H9 (cell line): Measurements from ENCODE around the gene SYNGR4. TPM values are rescaled to one million over a fixed set of nuclear protein-coding genes. Genes with fewer than 3 reads are reported as not detected.

Experiments
- DNase-seq: peaks from one replicate; pipeline ENCODE4 v3.0.0-alpha.2; 2017
- H2AFZ ChIP-seq: one replicate; pipeline ENCODE4 v1.6.1; 2013; ENCODE audit warnings: mild to moderate bottlenecking, low read length, control low read depth, moderate library complexity
- H2AK5ac ChIP-seq: 2 replicates; pipeline ENCODE4 v1.6.1; 2013; ENCODE audit warnings: low read length, control low read depth, mixed read lengths; ENCODE audit not compliant: insufficient read length
- H2BK120ac ChIP-seq: one replicate; pipeline ENCODE4 v1.6.1; 2013; ENCODE audit warnings: low read depth, mild to moderate bottlenecking, low read length, control low read depth, inconsistent platforms; ENCODE audit not compliant: poor library complexity, severe bottlenecking
- H2BK12ac ChIP-seq: 2 replicates; pipeline ENCODE4 v1.6.1; 2013; ENCODE audit warnings: low read length, control low read depth, mixed read lengths, low read depth; ENCODE audit not compliant: insufficient read length
- H2BK15ac ChIP-seq: 2 replicates; pipeline ENCODE4 v1.6.1; 2013; ENCODE audit warnings: low read depth, low read length, control low read depth
- H2BK20ac ChIP-seq: one replicate; pipeline ENCODE4 v1.6.1; 2013; ENCODE audit warnings: low read depth, mild to moderate bottlenecking, low read length, control low read depth, inconsistent platforms; ENCODE audit not compliant: poor library complexity, severe bottlenecking
- H2BK5ac ChIP-seq: 2 replicates; pipeline ENCODE4 v1.6.1; 2013; ENCODE audit warnings: low read length, control low read depth, mixed read lengths; ENCODE audit not compliant: insufficient read length
- H3K14ac ChIP-seq: 2 replicates; pipeline ENCODE4 v1.6.1; 2013; ENCODE audit warnings: low read length, control low read depth; ENCODE audit not compliant: insufficient read depth
- H3K18ac ChIP-seq: 2 replicates; pipeline ENCODE4 v1.6.1; 2013; ENCODE audit warnings: low read depth, mild to moderate bottlenecking, mixed read lengths, low read length, control low read depth; ENCODE audit not compliant: insufficient read length
- H3K23ac ChIP-seq: 2 replicates; pipeline ENCODE4 v1.6.1; 2013; ENCODE audit warnings: low read length, control low read depth, mixed read lengths, low read depth; ENCODE audit not compliant: insufficient read length
- H3K23me2 ChIP-seq: 2 replicates; pipeline ENCODE4 v1.6.1; 2013; ENCODE audit warnings: low read depth, mild to moderate bottlenecking, mixed read lengths, low read length, control low read depth; ENCODE audit not compliant: insufficient read length, poor library complexity, severe bottlenecking
- H3K27ac ChIP-seq: 2 replicates; pipeline ENCODE4 v1.5.1; 2013; ENCODE audit warnings: low read length, control low read depth, mixed read lengths, low read depth; ENCODE audit not compliant: insufficient read length
- H3K27me3 ChIP-seq: 2 replicates; pipeline ENCODE4 v1.6.1; 2013; ENCODE audit warnings: low read length, control low read depth, inconsistent platforms; ENCODE audit not compliant: insufficient read depth
- H3K4ac ChIP-seq: 2 replicates; pipeline ENCODE4 v1.6.1; 2013; ENCODE audit warnings: low read depth, mild to moderate bottlenecking, control low read depth, inconsistent platforms, low read length, moderate library complexity
- H3K4me1 ChIP-seq: 2 replicates; pipeline ENCODE4 v1.6.1; 2013; ENCODE audit warnings: low read length, control low read depth, inconsistent platforms; ENCODE audit not compliant: insufficient read depth
- H3K4me2 ChIP-seq: 2 replicates; pipeline ENCODE4 v1.6.1; 2013; ENCODE audit warnings: low read length, control low read depth, mixed read lengths; ENCODE audit not compliant: insufficient read length, insufficient read depth
- H3K56ac ChIP-seq: 2 replicates; pipeline ENCODE4 v1.6.1; 2013; ENCODE audit warnings: low read depth, mild to moderate bottlenecking, mixed read lengths, low read length, control low read depth; ENCODE audit not compliant: insufficient read length
- H3K79me1 ChIP-seq: 2 replicates; pipeline ENCODE4 v1.6.1; 2013; ENCODE audit warnings: low read depth, mild to moderate bottlenecking, moderate library complexity, low read length, control low read depth, inconsistent platforms; ENCODE audit not compliant: insufficient read depth, poor library complexity, severe bottlenecking
- H3K79me2 ChIP-seq: 2 replicates; pipeline ENCODE4 v1.6.1; 2013; ENCODE audit warnings: low read length, control low read depth, inconsistent platforms; ENCODE audit not compliant: insufficient read depth
- H3K9ac ChIP-seq: 2 replicates; pipeline ENCODE4 v1.6.1; 2013; ENCODE audit warnings: low read length, control low read depth, mixed read lengths; ENCODE audit not compliant: insufficient read length; ENCODE audit errors: extremely low read depth
- H3K9me3 ChIP-seq: one replicate; pipeline ENCODE4 v1.6.1; 2013; ENCODE audit warnings: low read depth, low read length, inconsistent platforms; ENCODE audit not compliant: control insufficient read depth
- H3T11ph ChIP-seq: one replicate; pipeline ENCODE4 v1.6.1; 2013; ENCODE audit warnings: mild to moderate bottlenecking, low read length, control low read depth, inconsistent platforms
- H4K20me1 ChIP-seq: one replicate; pipeline ENCODE4 v1.6.1; 2013; ENCODE audit not compliant: control insufficient read depth, insufficient read length, insufficient read depth
- H4K5ac ChIP-seq: 2 replicates; pipeline ENCODE4 v1.6.1; 2013; ENCODE audit warnings: low read depth, mild to moderate bottlenecking, mixed read lengths, low read length, control low read depth; ENCODE audit not compliant: insufficient read length
- H4K8ac ChIP-seq: replicated peaks from 2 replicates; pipeline ENCODE4 v1.6.1; 2013; ENCODE audit warnings: low read length, control low read depth, mixed read lengths, low read depth; ENCODE audit not compliant: insufficient read length
- H4K91ac ChIP-seq: 2 replicates; pipeline ENCODE4 v1.6.1; 2013; ENCODE audit warnings: low read depth, mild to moderate bottlenecking, moderate library complexity, mixed read lengths, low read length, control low read depth; ENCODE audit not compliant: insufficient read length
- H3K27ac Mint-ChIP-seq, 3 experiments: 2 replicates in 2 of 3; 3 replicates in 1 of 3; pipeline ENCODE4 v1.8.0; 2020 to 2021; ENCODE audit warnings: mixed read lengths in 3 of 3, mild to moderate bottlenecking in 1 of 3, moderate library complexity in 1 of 3
- H3K27me3 Mint-ChIP-seq: 2 replicates; pipeline ENCODE4 v1.8.0; 2021; ENCODE audit warnings: low read depth, mild to moderate bottlenecking, moderate library complexity, mixed read lengths
- H3K36me3 Mint-ChIP-seq, 3 experiments: 2 replicates in 2 of 3; 3 replicates in 1 of 3; pipeline ENCODE4 v1.8.0; 2020 to 2021; ENCODE audit warnings: low read depth in 3 of 3, mixed read lengths in 3 of 3; ENCODE audit not compliant: insufficient read depth in 1 of 3
- H3K4me1 Mint-ChIP-seq, 2 experiments: 2 replicates each; pipeline ENCODE4 v1.8.0; 2020; ENCODE audit warnings: mixed read lengths in 2 of 2
- H3K4me3 Mint-ChIP-seq, 2 experiments: 2 replicates in 1 of 2; 3 replicates in 1 of 2; pipeline ENCODE4 v1.8.0; 2020 to 2021; ENCODE audit warnings: mild to moderate bottlenecking in 2 of 2, mixed read lengths in 2 of 2, moderate library complexity in 1 of 2
- H3K9me3 Mint-ChIP-seq, 2 experiments: 2 replicates in 1 of 2; 3 replicates in 1 of 2; pipeline ENCODE4 v1.8.0; 2020; ENCODE audit warnings: mild to moderate bottlenecking in 2 of 2, mixed read lengths in 2 of 2, moderate library complexity in 1 of 2
- CTCF ChIP-seq: fragments of 200-600 bp; sonication (generic); conservative IDR thresholded peaks from 3 replicates; pipeline ENCODE4 v1.8.0; 2021; ENCODE audit warnings: antibody characterized with exemption, mild to moderate bottlenecking
- WGBS: extraction: QIAGEN DNeasy Blood & Tissue Kit; methylation state at CpG from one replicate; pipeline ENCODE4 v1.1.7; 2013; ENCODE audit warnings: missing lambda C conversion rate, low lambda C conversion rate, mixed read lengths; ENCODE audit not compliant: insufficient read length; ENCODE audit errors: extremely low coverage; 5-methylcytosine and 5-hydroxymethylcytosine counted together
- total RNA-seq: library from RNA; stranded (reverse); gene quantifications from 2 replicates; pipeline ENCODE4 v1.2.1, GENCODE V29; 2021

The SYNGR4 gene
- total RNA-seq, 1 experiment from 2014 or later: 0.31 TPM

DNA sequence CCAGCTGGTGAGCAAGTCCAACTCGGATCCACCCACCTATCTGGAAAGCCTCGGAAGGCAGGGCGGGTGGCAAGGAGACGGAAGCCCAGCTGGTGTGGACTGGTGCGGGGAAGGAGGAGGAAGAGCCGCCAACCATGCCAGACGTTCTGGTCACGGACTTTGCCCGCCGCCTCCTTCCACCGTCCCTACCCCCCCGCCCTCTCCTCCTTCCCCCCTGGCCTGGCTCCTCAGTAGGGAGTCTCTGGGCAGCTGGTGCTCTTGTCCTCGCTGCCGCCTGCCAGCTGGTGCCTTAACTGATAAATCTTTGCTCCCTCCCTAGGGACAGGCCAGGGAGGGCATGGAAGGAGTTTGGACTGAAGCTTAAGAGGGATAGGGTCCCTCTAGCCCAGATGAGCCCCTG lies 4.8 kb downstream of the SYNGR4 start:
- Mint-ChIP-seq H3K4me3 (no peak overlapping the region), H3K9me3 (no peaks in the 10 kb centered on the region), H3K4me1 (peaks cover 5 to 23% of the 10 kb centered on the region in 2 experiments; a peak in 3 of 4 replicates), H3K27me3 (peaks cover 35% of the 10 kb centered on the region), H3K36me3 (no peaks in the 10 kb centered on the region), H3K27ac (no peak overlapping the region)
- Histone ChIP-seq H3K14ac (no peak overlapping the region), H3K27ac (no peak overlapping the region), H3K18ac (no peak overlapping the region), H3K9me3 (no peaks in the 10 kb centered on the region), H3K23ac (no peak overlapping the region), H3K4me1 (no peaks in the 10 kb centered on the region; the same call in 1 of the 2 replicates), H4K5ac (no peak overlapping the region), H2AK5ac (no peak overlapping the region), H3K4ac (no peak overlapping the region), H2BK20ac (no peak overlapping the region), H3T11ph (no peak overlapping the region), H2BK5ac (no peak overlapping the region), H3K23me2 (no peaks in the 10 kb centered on the region), H4K91ac (no peak overlapping the region), H3K27me3 (no peaks in the 10 kb centered on the region; the same call in 1 of the 2 replicates), H3K79me2 (0 out of 2 replicates have a peak, but pooled peaks cover 1% of the 10 kb centered on the region), H4K8ac (no peak overlapping the region), H2BK15ac (no peak overlapping the region), H3K56ac (no peak overlapping the region), H3K4me2 (no peak overlapping the region), H2AFZ (no peak overlapping the region), H4K20me1 (no peaks in the 10 kb centered on the region), H2BK120ac (no peak overlapping the region), H3K9ac (no peak overlapping the region), H2BK12ac (no peak overlapping the region), H3K79me1 (no peaks in the 10 kb centered on the region)
- DNase-seq: no peak
- no CpG with 5 or more reads among the region's 14 CpGs for WGBS
- no peak for TF ChIP-seq CTCF
